Measurements from ENCODE around the gene DEXI. TPM values are rescaled to one million over a fixed set of nuclear protein-coding genes. Genes with fewer than 3 reads are reported as not detected.

Gene DEXI
- total and polyA plus RNA-seq, 9 of the 15 experiments (the other 6 are each of a cell fraction or from before 2014, with no cell fraction given), result 2.9 to 40.1 (median 22.0) TPM

GRCh38 chr16:10944249-10945064 lies 2.2 kb upstream of the DEXI start, which contains the start of gene CLEC16A (continued):
- peak; percentile 62 for TF ChIP-seq JUND (IDR thresholded peaks at IDR 0.05; ENCODE audit: borderline replicate concordance, low read depth, low read length)
- no peak; the same call in 2 of the 3 replicates for TF ChIP-seq JUND (tag; IDR thresholded peaks at IDR 0.05; ENCODE audit: borderline replicate concordance, low read depth, low read length)
- no peak for TF ChIP-seq ESRRB (CRISPR knock-in tag; IDR thresholded peaks at IDR 0.05; ENCODE audit: borderline replicate concordance)
- peak; percentile 91; the same call in 1 of the 2 replicates for TF ChIP-seq ESRRA (IDR thresholded peaks at IDR 0.05; ENCODE audit: borderline replicate concordance, low read depth)
- TF ChIP-seq ZNF699 (CRISPR knock-in tag; IDR thresholded peaks at IDR 0.05; ENCODE audit: insufficient replicate concordance), result no peak
- no peak; the same call in 1 of the 2 replicates for TF ChIP-seq STAT6 (CRISPR knock-in tag; IDR thresholded peaks at IDR 0.05)
- TF ChIP-seq, protein P1, sequence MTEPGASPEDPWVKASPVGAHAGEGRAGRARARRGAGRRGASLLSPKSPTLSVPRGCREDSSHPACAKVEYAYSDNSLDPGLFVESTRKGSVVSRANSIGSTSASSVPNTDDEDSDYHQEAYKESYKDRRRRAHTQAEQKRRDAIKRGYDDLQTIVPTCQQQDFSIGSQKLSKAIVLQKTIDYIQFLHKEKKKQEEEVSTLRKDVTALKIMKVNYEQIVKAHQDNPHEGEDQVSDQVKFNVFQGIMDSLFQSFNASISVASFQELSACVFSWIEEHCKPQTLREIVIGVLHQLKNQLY (CRISPR knock-in tag; conservative IDR thresholded peaks at IDR 0.05), result no peak
- TF ChIP-seq BRCA1 (IDR thresholded peaks at IDR 0.05), result no peak
- TF ChIP-seq BRCA1 (CRISPR knock-in tag; IDR thresholded peaks at IDR 0.05), result no peak
- peak; percentile 89 for TF ChIP-seq CCNT2 (IDR thresholded peaks at IDR 0.05; ENCODE audit: borderline replicate concordance, extremely low read depth, insufficient read length, low read depth, low read length)
- TF ChIP-seq, protein P2, sequence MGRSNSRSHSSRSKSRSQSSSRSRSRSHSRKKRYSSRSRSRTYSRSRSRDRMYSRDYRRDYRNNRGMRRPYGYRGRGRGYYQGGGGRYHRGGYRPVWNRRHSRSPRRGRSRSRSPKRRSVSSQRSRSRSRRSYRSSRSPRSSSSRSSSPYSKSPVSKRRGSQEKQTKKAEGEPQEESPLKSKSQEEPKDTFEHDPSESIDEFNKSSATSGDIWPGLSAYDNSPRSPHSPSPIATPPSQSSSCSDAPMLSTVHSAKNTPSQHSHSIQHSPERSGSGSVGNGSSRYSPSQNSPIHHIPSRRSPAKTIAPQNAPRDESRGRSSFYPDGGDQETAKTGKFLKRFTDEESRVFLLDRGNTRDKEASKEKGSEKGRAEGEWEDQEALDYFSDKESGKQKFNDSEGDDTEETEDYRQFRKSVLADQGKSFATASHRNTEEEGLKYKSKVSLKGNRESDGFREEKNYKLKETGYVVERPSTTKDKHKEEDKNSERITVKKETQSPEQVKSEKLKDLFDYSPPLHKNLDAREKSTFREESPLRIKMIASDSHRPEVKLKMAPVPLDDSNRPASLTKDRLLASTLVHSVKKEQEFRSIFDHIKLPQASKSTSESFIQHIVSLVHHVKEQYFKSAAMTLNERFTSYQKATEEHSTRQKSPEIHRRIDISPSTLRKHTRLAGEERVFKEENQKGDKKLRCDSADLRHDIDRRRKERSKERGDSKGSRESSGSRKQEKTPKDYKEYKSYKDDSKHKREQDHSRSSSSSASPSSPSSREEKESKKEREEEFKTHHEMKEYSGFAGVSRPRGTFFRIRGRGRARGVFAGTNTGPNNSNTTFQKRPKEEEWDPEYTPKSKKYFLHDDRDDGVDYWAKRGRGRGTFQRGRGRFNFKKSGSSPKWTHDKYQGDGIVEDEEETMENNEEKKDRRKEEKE (IDR thresholded peaks at IDR 0.05; ENCODE audit: borderline replicate concordance in 1 of 2, control insufficient read depth in 1 of 2, low read depth in 2 of 2, low read length in 1 of 2), result no peak
- TF ChIP-seq ERF (CRISPR knock-in tag; IDR thresholded peaks at IDR 0.05), result no peak
- TF ChIP-seq NRF1 (conservative IDR thresholded peaks at IDR 0.05 in 1 of 2, IDR thresholded peaks at IDR 0.05 in 1 of 2), result peak; percentile 75 to 79
- no peak for TF ChIP-seq ZNF57 (CRISPR knock-in tag; IDR thresholded peaks at IDR 0.05)
- TF ChIP-seq, protein P3, sequence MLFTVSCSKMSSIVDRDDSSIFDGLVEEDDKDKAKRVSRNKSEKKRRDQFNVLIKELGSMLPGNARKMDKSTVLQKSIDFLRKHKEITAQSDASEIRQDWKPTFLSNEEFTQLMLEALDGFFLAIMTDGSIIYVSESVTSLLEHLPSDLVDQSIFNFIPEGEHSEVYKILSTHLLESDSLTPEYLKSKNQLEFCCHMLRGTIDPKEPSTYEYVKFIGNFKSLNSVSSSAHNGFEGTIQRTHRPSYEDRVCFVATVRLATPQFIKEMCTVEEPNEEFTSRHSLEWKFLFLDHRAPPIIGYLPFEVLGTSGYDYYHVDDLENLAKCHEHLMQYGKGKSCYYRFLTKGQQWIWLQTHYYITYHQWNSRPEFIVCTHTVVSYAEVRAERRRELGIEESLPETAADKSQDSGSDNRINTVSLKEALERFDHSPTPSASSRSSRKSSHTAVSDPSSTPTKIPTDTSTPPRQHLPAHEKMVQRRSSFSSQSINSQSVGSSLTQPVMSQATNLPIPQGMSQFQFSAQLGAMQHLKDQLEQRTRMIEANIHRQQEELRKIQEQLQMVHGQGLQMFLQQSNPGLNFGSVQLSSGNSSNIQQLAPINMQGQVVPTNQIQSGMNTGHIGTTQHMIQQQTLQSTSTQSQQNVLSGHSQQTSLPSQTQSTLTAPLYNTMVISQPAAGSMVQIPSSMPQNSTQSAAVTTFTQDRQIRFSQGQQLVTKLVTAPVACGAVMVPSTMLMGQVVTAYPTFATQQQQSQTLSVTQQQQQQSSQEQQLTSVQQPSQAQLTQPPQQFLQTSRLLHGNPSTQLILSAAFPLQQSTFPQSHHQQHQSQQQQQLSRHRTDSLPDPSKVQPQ (CRISPR knock-in tag; IDR thresholded peaks at IDR 0.05; ENCODE audit: borderline replicate concordance), result no peak
- no peak for TF ChIP-seq KAT8 (IDR thresholded peaks at IDR 0.05; ENCODE audit: low read depth)

Data from K562 (cell line).